Measurements from ENCODE around the gene CSAD.

DNA sequence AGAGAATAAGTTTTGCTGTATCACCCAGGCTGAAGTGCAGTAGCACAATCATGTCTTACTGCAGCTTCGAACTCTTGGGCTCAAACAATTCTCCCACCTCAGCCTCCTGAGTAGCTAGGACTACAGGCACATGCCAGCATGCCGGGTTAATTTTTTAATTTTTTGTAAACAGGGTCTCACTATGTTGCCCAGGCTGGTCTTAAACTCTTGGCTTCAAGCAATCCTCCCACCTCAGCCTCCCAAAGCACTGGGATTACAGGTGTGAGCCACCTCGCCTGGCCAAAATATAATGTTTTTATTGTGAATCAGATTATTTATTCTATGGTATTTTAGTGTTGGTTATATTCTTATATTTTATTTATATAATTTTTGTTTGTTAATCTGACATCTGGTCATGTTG lies 4.0 kb downstream of the CSAD start:
- no peak for TF ChIP-seq POLR2A (IDR thresholded peaks at IDR 0.05)
- TF ChIP-seq, protein P1, sequence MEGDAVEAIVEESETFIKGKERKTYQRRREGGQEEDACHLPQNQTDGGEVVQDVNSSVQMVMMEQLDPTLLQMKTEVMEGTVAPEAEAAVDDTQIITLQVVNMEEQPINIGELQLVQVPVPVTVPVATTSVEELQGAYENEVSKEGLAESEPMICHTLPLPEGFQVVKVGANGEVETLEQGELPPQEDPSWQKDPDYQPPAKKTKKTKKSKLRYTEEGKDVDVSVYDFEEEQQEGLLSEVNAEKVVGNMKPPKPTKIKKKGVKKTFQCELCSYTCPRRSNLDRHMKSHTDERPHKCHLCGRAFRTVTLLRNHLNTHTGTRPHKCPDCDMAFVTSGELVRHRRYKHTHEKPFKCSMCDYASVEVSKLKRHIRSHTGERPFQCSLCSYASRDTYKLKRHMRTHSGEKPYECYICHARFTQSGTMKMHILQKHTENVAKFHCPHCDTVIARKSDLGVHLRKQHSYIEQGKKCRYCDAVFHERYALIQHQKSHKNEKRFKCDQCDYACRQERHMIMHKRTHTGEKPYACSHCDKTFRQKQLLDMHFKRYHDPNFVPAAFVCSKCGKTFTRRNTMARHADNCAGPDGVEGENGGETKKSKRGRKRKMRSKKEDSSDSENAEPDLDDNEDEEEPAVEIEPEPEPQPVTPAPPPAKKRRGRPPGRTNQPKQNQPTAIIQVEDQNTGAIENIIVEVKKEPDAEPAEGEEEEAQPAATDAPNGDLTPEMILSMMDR (IDR thresholded peaks at IDR 0.05), result no peak

Data from testis (tissue), 2 donors.